GM23248 (cell line): ENCODE measurements around the gene SKAP2.

Experiments used
- EZH2 ChIP-seq: fragments of 200-600 bp; sonication (generic); IDR thresholded peaks from 2 replicates; pipeline ENCODE4 v1.6.1; 2018; ENCODE audit warnings: antibody characterized with exemption, mild to moderate bottlenecking; ENCODE audit not compliant: insufficient read depth, poor library complexity, severe bottlenecking
- EZH2phosphoT487 ChIP-seq: fragments of 200-600 bp; sonication (generic); IDR thresholded peaks from 2 replicates; pipeline ENCODE4 v1.6.1; 2018; ENCODE audit warnings: antibody characterized with exemption, moderate library complexity, mild to moderate bottlenecking, low read depth; ENCODE audit not compliant: insufficient read depth

DNA sequence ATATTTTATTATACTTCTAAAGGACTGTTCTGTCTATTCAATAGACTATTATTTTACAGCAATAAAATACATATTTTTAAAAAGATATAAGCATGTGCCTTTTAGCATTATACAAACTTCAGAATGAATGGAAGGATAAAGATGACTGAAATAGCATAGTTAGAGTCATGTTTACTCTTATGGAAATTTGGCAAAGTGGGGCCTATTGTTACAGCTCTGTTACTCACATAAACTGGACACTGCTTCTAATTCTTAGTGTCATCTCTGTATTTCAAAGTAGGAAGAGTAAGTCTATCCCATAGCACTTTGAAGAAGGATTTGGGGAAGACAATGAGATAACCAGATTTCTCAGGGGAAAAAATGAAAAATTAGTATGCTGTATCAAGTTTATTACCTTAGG is 168.2 kb downstream of the SKAP2 start:
- TF ChIP-seq EZH2, result no peak
- TF ChIP-seq EZH2phosphoT487, result no peak
